H1 (cell line): ENCODE results near the gene CCBE1. TPM values are rescaled to one million over a fixed set of nuclear protein-coding genes. Genes with fewer than 3 reads are reported as not detected.

Experiments
- CTCF ChIA-PET: fragments of 300-600 bp; sonication (Branson Sonifier 250); formaldehyde crosslinking; loops from one replicate; lab custom pipeline; 2021; ENCODE audit not compliant: partially characterized antibody; lab: Charles Lee
- POLR2A ChIA-PET: fragments of 300-600 bp; sonication (Branson Sonifier 250); formaldehyde crosslinking; loops from one replicate; lab custom pipeline; 2021; ENCODE audit warnings: inconsistent platforms; ENCODE audit not compliant: partially characterized antibody; lab: Charles Lee
- DNase-seq, 2 experiments: peaks; one replicate each; pipeline versions ENCODE4 v3.0.0 to v3.0.0-alpha.2; 2010 to 2022; ENCODE audit warnings: low spot score in 2 of 2, low read depth in 1 of 2, mixed read lengths in 1 of 2
- FAIRE-seq: peaks from 2 replicates; lab custom pipeline; 2011; peaks lifted over from hg19 to GRCh38; lab: Jason Lieb, UNC
- H2AFZ ChIP-seq: 2 replicates; pipeline ENCODE4 v1.8.1; 2012; ENCODE audit warnings: low read length, inconsistent platforms
- H2AK5ac ChIP-seq: 2 replicates; pipeline ENCODE4 v1.6.1; 2013; ENCODE audit warnings: low read depth, low read length
- H2BK120ac ChIP-seq: replicated peaks from 2 replicates; pipeline ENCODE3; 2013; ENCODE audit warnings: low read depth, low read length, inconsistent platforms
- H2BK12ac ChIP-seq: 2 replicates; pipeline ENCODE4 v1.6.1; 2013; ENCODE audit warnings: low read depth, low read length
- H2BK15ac ChIP-seq: 2 replicates; pipeline ENCODE4 v1.6.1; 2013; ENCODE audit warnings: low read length
- H2BK20ac ChIP-seq: 2 replicates; pipeline ENCODE4 v1.6.1; 2013; ENCODE audit warnings: low read length
- H2BK5ac ChIP-seq: 2 replicates; pipeline ENCODE4 v1.6.1; 2013; ENCODE audit warnings: low read depth, low read length
- H3K14ac ChIP-seq: 2 replicates; pipeline ENCODE4 v1.6.1; 2013; ENCODE audit warnings: inconsistent platforms; ENCODE audit not compliant: insufficient read length
- H3K18ac ChIP-seq: 2 replicates; pipeline ENCODE4 v1.6.1; 2013; ENCODE audit warnings: low read length; ENCODE audit errors: extremely low read depth
- H3K23ac ChIP-seq: 2 replicates; pipeline ENCODE4 v1.6.1; 2013; ENCODE audit warnings: inconsistent platforms; ENCODE audit not compliant: insufficient read length
- H3K23me2 ChIP-seq: 2 replicates; pipeline ENCODE4 v1.6.1; 2013; ENCODE audit warnings: low read depth, low read length
- H3K27ac ChIP-seq: 2 replicates; pipeline ENCODE4 v1.6.1; 2011; ENCODE audit warnings: low read depth, low read length, inconsistent platforms
- H3K27me3 ChIP-seq, 4 experiments: replicated peaks in 1 of 4; 1 replicate in 1 of 4; 2 replicates in 3 of 4; pipeline versions ENCODE4 v1.6.1 to v1.8.1; 2011 to 2013; ENCODE audit warnings: low read length in 3 of 4, mild to moderate bottlenecking in 3 of 4, inconsistent platforms in 2 of 4, mixed read lengths in 2 of 4, moderate library complexity in 1 of 4; ENCODE audit not compliant: control insufficient read depth in 3 of 4, insufficient read depth in 3 of 4; ENCODE audit errors: extremely low read depth in 1 of 4
- H3K36me3 ChIP-seq, 4 experiments: 2 replicates each; pipeline versions ENCODE4 v1.6.1 to v1.8.1; 2011 to 2013; ENCODE audit warnings: mild to moderate bottlenecking in 4 of 4, low read length in 3 of 4, moderate library complexity in 2 of 4, control low read depth in 1 of 4, inconsistent platforms in 1 of 4; ENCODE audit not compliant: insufficient read depth in 4 of 4, control insufficient read depth in 2 of 4
- H3K4ac ChIP-seq: replicated peaks from 2 replicates; pipeline ENCODE3; 2013; ENCODE audit warnings: low read length, low read depth, mixed read lengths, inconsistent platforms; ENCODE audit not compliant: insufficient read length
- H3K4me1 ChIP-seq, 4 experiments: replicated peaks in 1 of 4; 1 replicate in 1 of 4; 2 replicates in 3 of 4; pipeline versions ENCODE4 v1.6.1 to v1.8.1; 2011 to 2013; ENCODE audit warnings: low read length in 3 of 4, inconsistent platforms in 2 of 4, mixed read lengths in 1 of 4; ENCODE audit not compliant: insufficient read depth in 4 of 4, control insufficient read depth in 3 of 4
- H3K4me2 ChIP-seq, 2 experiments: 2 replicates each; pipeline versions ENCODE4 v1.6.1 to v1.8.1; 2011 to 2013; ENCODE audit warnings: low read depth in 2 of 2, low read length in 2 of 2, control low read depth in 1 of 2, inconsistent platforms in 1 of 2, mild to moderate bottlenecking in 1 of 2; ENCODE audit not compliant: insufficient read depth in 1 of 2
- H3K4me3 ChIP-seq, 4 experiments: fragments of 200-600, 300-600 bp in 1 of 4; sonication (generic), shearing (Covaris generic), sonication (Bioruptor Twin) in 1 of 4; 2 replicates each; pipeline versions ENCODE4 v1.5.1 to v1.8.1; 2011 to 2016; ENCODE audit warnings: low read length in 4 of 4, low read depth in 3 of 4, control low read depth in 2 of 4, inconsistent platforms in 2 of 4, mild to moderate bottlenecking in 2 of 4, mixed read lengths in 1 of 4, moderate library complexity in 1 of 4; ENCODE audit not compliant: insufficient read depth in 2 of 4; ENCODE audit errors: extremely low read depth in 1 of 4
- H3K56ac ChIP-seq: replicated peaks from 2 replicates; pipeline ENCODE3; 2013; ENCODE audit warnings: low read depth, mild to moderate bottlenecking, mixed read lengths, low read length, inconsistent platforms; ENCODE audit not compliant: insufficient read length
- H3K79me1 ChIP-seq: 2 replicates; pipeline ENCODE4 v1.6.1; 2013; ENCODE audit warnings: low read depth, low read length, control low read depth
- H3K79me2 ChIP-seq, 2 experiments: 2 replicates each; pipeline versions ENCODE4 v1.6.1 to v1.8.1; 2012 to 2013; ENCODE audit warnings: low read length in 2 of 2, mild to moderate bottlenecking in 2 of 2, inconsistent platforms in 1 of 2; ENCODE audit not compliant: insufficient read depth in 2 of 2, control insufficient read depth in 1 of 2
- H3K9ac ChIP-seq, 4 experiments: replicated peaks in 1 of 4; 1 replicate in 1 of 4; 2 replicates in 3 of 4; pipeline versions ENCODE4 v1.6.1 to v1.8.1; 2011 to 2013; ENCODE audit warnings: low read depth in 3 of 4, low read length in 3 of 4, control low read depth in 2 of 4, mild to moderate bottlenecking in 2 of 4, moderate library complexity in 2 of 4, inconsistent platforms in 1 of 4; ENCODE audit errors: extremely low read depth in 1 of 4
- H3K9me3 ChIP-seq, 2 experiments: 2 replicates each; pipeline versions ENCODE4 v1.6.1 to v1.8.1; 2012 to 2013; ENCODE audit warnings: mild to moderate bottlenecking in 2 of 2, moderate library complexity in 2 of 2, control low read depth in 1 of 2, inconsistent platforms in 1 of 2, low read depth in 1 of 2, low read length in 1 of 2, mixed read lengths in 1 of 2; ENCODE audit not compliant: insufficient read depth in 2 of 2
- H4K20me1 ChIP-seq, 2 experiments: replicated peaks in 1 of 2; 2 replicates each; pipeline versions ENCODE3 to v1.8.1; 2011 to 2013; ENCODE audit warnings: inconsistent platforms in 2 of 2, low read length in 2 of 2, mild to moderate bottlenecking in 1 of 2; ENCODE audit not compliant: insufficient read depth in 2 of 2, control insufficient read depth in 1 of 2
- H4K5ac ChIP-seq: 2 replicates; pipeline ENCODE4 v1.6.1; 2013; ENCODE audit warnings: low read length, low read depth, mixed read lengths, inconsistent platforms; ENCODE audit not compliant: insufficient read length
- H4K8ac ChIP-seq: 2 replicates; pipeline ENCODE4 v1.8.0; 2013; ENCODE audit warnings: mild to moderate bottlenecking, moderate library complexity, low read length, inconsistent platforms; ENCODE audit not compliant: insufficient read depth; ENCODE audit errors: extremely low read depth
- H4K91ac ChIP-seq: replicated peaks from 2 replicates; pipeline ENCODE3; 2013; ENCODE audit warnings: low read length, mixed read lengths, inconsistent platforms; ENCODE audit not compliant: insufficient read length
- WGBS, 2 experiments: shearing (Covaris generic) in 1 of 2; methylation state at CpG; one replicate each; pipeline versions ENCODE4 v1.1.6 to v1.1.7; 2013 to 2015; ENCODE audit warnings: low lambda C conversion rate in 2 of 2, mixed read lengths in 2 of 2, inconsistent platforms in 1 of 2, low coverage in 1 of 2, missing lambda C conversion rate in 1 of 2; ENCODE audit not compliant: insufficient replicate concordance in 2 of 2, insufficient coverage in 1 of 2, insufficient read length in 1 of 2; ENCODE audit errors: extremely low coverage in 1 of 2, missing lambda C conversion rate in 1 of 2; 5-methylcytosine and 5-hydroxymethylcytosine counted together
- polyA plus RNA-seq, 7 experiments: library from polyadenylated mRNA; depleted of rRNA in 3 of 7; stranded (reverse) in 5 of 7; unstranded in 2 of 7; fragments of >200 nt in 5 of 7; fragments of 200-250 nt in 2 of 7; gene quantifications; 1 replicate in 5 of 7; 2 replicates in 1 of 7; 4 replicates in 1 of 7; pipeline versions ENCODE4 v1.2.1 to v1.2.3, GENCODE V29; 2011 to 2013; ENCODE audit warnings: missing spikeins in 2 of 7, mixed read lengths in 2 of 7
- total RNA-seq: library from RNA; stranded (reverse); fragmentation: NEBNext Ultra II Directional; extraction: Animal tissue kit (Norgen Biotek cat#: 25700); gene quantifications from 2 replicates; pipeline ENCODE4 v1.2.1, GENCODE V29; 2021

The CCBE1 gene
- total and polyA plus RNA-seq, 2 of the 8 experiments (the other 6 are each of a cell fraction or from before 2014, with no cell fraction given) = 2.1 to 2.6 TPM

GRCh38 chr18:59478591-59478990 lies 218.6 kb downstream of the CCBE1 start:
- H4K91ac ChIP-seq = no peak overlapping the region

More at GRCh38 chr18:59478591-59478990, 218.6 kb downstream of the CCBE1 start:
- no peak overlapping the region for H3K4me3 ChIP-seq
- WGBS, 2 experiments = 90% methylated on average over 3 of the region's 3 CpGs; no CpG with 5 or more reads in 1 of the 2 experiments
- no peaks in the 10 kb centered on the region for H3K27me3 ChIP-seq
- H2BK15ac ChIP-seq = no peak overlapping the region
- H3K4me2 ChIP-seq = no peak overlapping the region
- no peak overlapping the region for H2BK20ac ChIP-seq
- no peak overlapping the region for H3K27ac ChIP-seq
- H2BK12ac ChIP-seq = no peak overlapping the region
- FAIRE-seq = no peak
- H3K9me3 ChIP-seq = no peaks in the 10 kb centered on the region
- H2AFZ ChIP-seq = no peak overlapping the region
- no peak overlapping the region for H3K18ac ChIP-seq
- no peak overlapping the region for H2BK120ac ChIP-seq
- H2BK5ac ChIP-seq = no peak overlapping the region
- no peak overlapping the region for H4K8ac ChIP-seq
- no peak for DNase-seq
- H3K23ac ChIP-seq = no peak overlapping the region
- H3K14ac ChIP-seq = no peak overlapping the region
- ChIA-PET POLR2A (no interaction called here), CTCF (interaction anchor here (0.6 to 1.3 kb wide), 2 partner anchors 19 to 150 kb away, joined by 4 to 6 read pairs; no protein-coding TSS in a partner anchor)
- no peak overlapping the region for H4K5ac ChIP-seq
- no peaks in the 10 kb centered on the region for H4K20me1 ChIP-seq
- no peak overlapping the region for H2AK5ac ChIP-seq
- H3K4ac ChIP-seq = no peak overlapping the region
- H3K9ac ChIP-seq = no peak overlapping the region
- peaks cover 1% of the 10 kb centered on the region; the same call in 1 of the 2 replicates for H3K23me2 ChIP-seq
- H3K4me1 ChIP-seq = no peaks in the 10 kb centered on the region
- no peaks in the 10 kb centered on the region for H3K36me3 ChIP-seq
- no peak overlapping the region for H3K56ac ChIP-seq
- no peaks in the 10 kb centered on the region for H3K79me2 ChIP-seq
- H3K79me1 ChIP-seq = no peaks in the 10 kb centered on the region
